GM18951 (cell line): ENCODE measurements around the gene OSBP2.

ENCODE experiments used
- POLR2A ChIP-seq: IDR thresholded peaks from 4 replicates; pipeline ENCODE4 v1.6.1; 2011; ENCODE audit warnings: mild to moderate bottlenecking; ENCODE audit not compliant: insufficient read length, insufficient read depth; ENCODE audit errors: extremely low read depth
- in situ Hi-C: fragments of 300-500 bp; cut with MboI; formaldehyde crosslinking; loops from one replicate; pipeline ENCODE4 v1.12.0; 2022; ENCODE audit warnings: low sequenced_read_pairs, mixed read lengths, inconsistent platforms; ENCODE audit not compliant: unreplicated experiment

The OSBP2 gene

GRCh38 chr22:30795118-30795517 lies 100.4 kb downstream of the OSBP2 start:
- no peak for TF ChIP-seq POLR2A
- in situ Hi-C loops: no loop called here

GRCh38 chr22:30801695-30802094 lies 107.0 kb downstream of the OSBP2 start:
- no peak for TF ChIP-seq POLR2A
- in situ Hi-C loops: no loop called here

- in situ Hi-C loops: no loop called here
- no peak for TF ChIP-seq POLR2A
Measured at GRCh38 chr22:30802202-30803166, 107.8 kb downstream of the OSBP2 start.

- in situ Hi-C loops: no loop called here
- no peak for TF ChIP-seq POLR2A
Measured at GRCh38 chr22:30803679-30804078, 109.0 kb downstream of the OSBP2 start.

- in situ Hi-C loops: no loop called here
- TF ChIP-seq POLR2A: no peak
Measured at GRCh38 chr22:30804626-30805025, 110.0 kb downstream of the OSBP2 start.

- no peak for TF ChIP-seq POLR2A
- in situ Hi-C loops: no loop called here
Measured at GRCh38 chr22:30806391-30806861, 111.8 kb downstream of the OSBP2 start.

GRCh38 chr22:30809086-30809485 lies 114.4 kb downstream of the OSBP2 start:
- no peak for TF ChIP-seq POLR2A
- in situ Hi-C loops: no loop called here

- TF ChIP-seq POLR2A: no peak
- in situ Hi-C loops: no loop called here
Measured at GRCh38 chr22:30810105-30810504, 115.4 kb downstream of the OSBP2 start.

GRCh38 chr22:30813936-30814335 lies 119.3 kb downstream of the OSBP2 start:
- in situ Hi-C loops: no loop called here
- TF ChIP-seq POLR2A: no peak

GRCh38 chr22:30816413-30816812 lies 121.7 kb downstream of the OSBP2 start:
- in situ Hi-C loops: no loop called here
- TF ChIP-seq POLR2A: no peak

GRCh38 chr22:30821381-30821780 lies 126.7 kb downstream of the OSBP2 start:
- TF ChIP-seq POLR2A: no peak
- in situ Hi-C loops: no loop called here

GRCh38 chr22:30821863-30822215 lies 127.2 kb downstream of the OSBP2 start:
- in situ Hi-C loops: no loop called here
- TF ChIP-seq POLR2A: no peak

GRCh38 chr22:30822216-30823014 lies 127.7 kb downstream of the OSBP2 start:
- no peak for TF ChIP-seq POLR2A
- in situ Hi-C loops: no loop called here

GRCh38 chr22:30823015-30823370 lies 128.3 kb downstream of the OSBP2 start:
- in situ Hi-C loops: no loop called here

GRCh38 chr22:30824096-30824495 lies 129.4 kb downstream of the OSBP2 start:
- no peak for TF ChIP-seq POLR2A
- in situ Hi-C loops: no loop called here

More at GRCh38 chr22:30823015-30823370, 128.3 kb downstream of the OSBP2 start:
- no peak for TF ChIP-seq POLR2A
